ENCODE results near the gene PUS7L.
"Not testable (repeated sequence)": the region's sequence is repeated elsewhere in the genome, so short reads cannot be mapped to it uniquely, and the experiment has no call there.

PUS7L gene

GRCh38 chr12:43749016-43749415, 9.6 kb downstream of the PUS7L start:
- no peak for DNase-seq (ENCODE audit: low spot score)

GRCh38 chr12:43744826-43745225, 13.8 kb downstream of the PUS7L start:
- no peak for DNase-seq (ENCODE audit: low spot score)

- no peak for DNase-seq (ENCODE audit: low spot score)
Observed at GRCh38 chr12:43742106-43742505, 16.5 kb downstream of the PUS7L start.

GRCh38 chr12:43740511-43741100, 18.0 kb downstream of the PUS7L start:
- DNase-seq (ENCODE audit: low spot score): no peak

- no peak for DNase-seq (ENCODE audit: low spot score)
Observed at GRCh38 chr12:43737646-43738045, 20.9 kb downstream of the PUS7L start.

- no peak for DNase-seq (ENCODE audit: low spot score)
Observed at GRCh38 chr12:43736927-43737440, 21.6 kb downstream of the PUS7L start.

- no peak for DNase-seq (ENCODE audit: low spot score)
Observed at GRCh38 chr12:43733687-43734086, 24.9 kb downstream of the PUS7L start.

GRCh38 chr12:43730283-43730682, 28.3 kb downstream of the PUS7L start:
- DNase-seq (ENCODE audit: low spot score): no peak

GRCh38 chr12:43728698-43729097, 29.9 kb downstream of the PUS7L start:
- DNase-seq (ENCODE audit: low spot score): no peak

GRCh38 chr12:43728117-43728516, 30.5 kb downstream of the PUS7L start:
- DNase-seq (ENCODE audit: low spot score): no peak

GRCh38 chr12:43723134-43723533, 35.5 kb downstream of the PUS7L start:
- DNase-seq (ENCODE audit: low spot score): no peak

- no peak for DNase-seq (ENCODE audit: low spot score)
Observed at GRCh38 chr12:43722621-43723020, 36.0 kb downstream of the PUS7L start.

GRCh38 chr12:43711348-43711747, 47.2 kb downstream of the PUS7L start:
- no peak for DNase-seq (ENCODE audit: low spot score)

- not testable (repeated sequence) for DNase-seq (ENCODE audit: low spot score)
Observed at GRCh38 chr12:43703772-43704171, 54.8 kb downstream of the PUS7L start.

GRCh38 chr12:43701194-43701593, 57.4 kb downstream of the PUS7L start:
- not testable (repeated sequence) for DNase-seq (ENCODE audit: low spot score)

- no peak for DNase-seq (ENCODE audit: low spot score)
Observed at GRCh38 chr12:43696154-43696553, 62.4 kb downstream of the PUS7L start.

- no peak for DNase-seq (ENCODE audit: low spot score)
Observed at GRCh38 chr12:43694879-43695278, 63.7 kb downstream of the PUS7L start.

- no peak for DNase-seq (ENCODE audit: low spot score)
Observed at GRCh38 chr12:43692064-43692463, 66.5 kb downstream of the PUS7L start.

- DNase-seq (ENCODE audit: low spot score): not testable (repeated sequence)
Observed at GRCh38 chr12:43685491-43685890, 73.1 kb downstream of the PUS7L start.

- peak; percentile 55 for DNase-seq (ENCODE audit: low spot score)
Observed at GRCh38 chr12:43676183-43676813, 82.3 kb downstream of the PUS7L start.

GRCh38 chr12:43675048-43675904, 83.3 kb downstream of the PUS7L start:
- peak; percentile 14 for DNase-seq (ENCODE audit: low spot score)

GRCh38 chr12:43669373-43669772, 89.2 kb downstream of the PUS7L start:
- DNase-seq (ENCODE audit: low spot score): no peak
